SK-N-SH treated with all-trans-retinoic acid at 6 μM for 48 hours (cell line): ENCODE data around the gene ZMIZ2.

Experiments used
- CREB5 ChIP-seq: fragments of 250-450 bp; sonication (Bioruptor Pico); IDR thresholded peaks from 2 replicates; pipeline ENCODE4 v1.5.1; 2020; ENCODE audit warnings: low read depth, mild to moderate bottlenecking, moderate library complexity
- CSDC2 ChIP-seq: fragments of 250-450 bp; sonication (Bioruptor Pico); IDR thresholded peaks from 2 replicates; pipeline ENCODE4 v1.5.0; 2020; ENCODE audit warnings: mild to moderate bottlenecking, moderate library complexity
- CSRNP3 ChIP-seq: fragments of 250-450 bp; sonication (Bioruptor Pico); IDR thresholded peaks from 2 replicates; pipeline ENCODE4 v1.5.1; 2021; ENCODE audit warnings: mild to moderate bottlenecking, moderate library complexity
- ESRRG ChIP-seq: fragments of 250-450 bp; sonication (Bioruptor Pico); IDR thresholded peaks from 2 replicates; pipeline ENCODE4 v1.6.1; 2021; ENCODE audit warnings: mild to moderate bottlenecking
- ISL1 ChIP-seq: fragments of 250-450 bp; sonication (Bioruptor Pico); IDR thresholded peaks from 2 replicates; pipeline ENCODE4 v2.1.2; 2022; ENCODE audit warnings: mild to moderate bottlenecking, moderate library complexity
- PATZ1 ChIP-seq: fragments of 250-450 bp; sonication (Bioruptor Pico); IDR thresholded peaks from 2 replicates; pipeline ENCODE4 v1.8.0; 2020; ENCODE audit warnings: mild to moderate bottlenecking, moderate library complexity, borderline replicate concordance
- TCF4 ChIP-seq: fragments of 250-450 bp; sonication (Bioruptor Pico); IDR thresholded peaks from 2 replicates; pipeline ENCODE4 v1.8.0; 2021; ENCODE audit warnings: mild to moderate bottlenecking, moderate library complexity, borderline replicate concordance
- TOX ChIP-seq: fragments of 250-450 bp; sonication (Bioruptor Pico); IDR thresholded peaks from 2 replicates; pipeline ENCODE4 v1.8.0; 2021; ENCODE audit warnings: mild to moderate bottlenecking, moderate library complexity, borderline replicate concordance
- ZFP3 ChIP-seq: fragments of 250-450 bp; sonication (Bioruptor Pico); IDR thresholded peaks from 2 replicates; pipeline ENCODE4 v1.5.0; 2020; ENCODE audit warnings: mild to moderate bottlenecking, moderate library complexity
- ZFP30 ChIP-seq: fragments of 450-650 bp; formaldehyde crosslinking; IDR thresholded peaks from 2 replicates; pipeline ENCODE4 v1.5.0; 2022; ENCODE audit warnings: mild to moderate bottlenecking, moderate library complexity
- ZNF565 ChIP-seq: fragments of 450-650 bp; formaldehyde crosslinking; conservative IDR thresholded peaks from 2 replicates; pipeline ENCODE4 v1.5.0; 2020; ENCODE audit warnings: low read depth, mild to moderate bottlenecking, moderate library complexity
- ZNF8 ChIP-seq: fragments of 450-650 bp; formaldehyde crosslinking; IDR thresholded peaks from 2 replicates; pipeline ENCODE4 v1.5.0; 2020; ENCODE audit warnings: mild to moderate bottlenecking, moderate library complexity

GRCh38 chr7:44706788-44707557 lies 41.7 kb upstream of the ZMIZ2 start:
- no peak for TF ChIP-seq CSDC2
- no peak for TF ChIP-seq ZFP3 (CRISPR knock-in tag)
- TF ChIP-seq CREB5 (CRISPR knock-in tag), result no peak
- no peak for TF ChIP-seq ISL1 (CRISPR knock-in tag)
- no peak for TF ChIP-seq ZNF8 (CRISPR knock-in tag)
- no peak for TF ChIP-seq PATZ1 (CRISPR knock-in tag)
- TF ChIP-seq ZFP30 (CRISPR knock-in tag), result no peak
- no peak for TF ChIP-seq ZNF565 (CRISPR knock-in tag)
- TF ChIP-seq CSRNP3 (CRISPR knock-in tag), result no peak
- TF ChIP-seq TCF4 (CRISPR knock-in tag), result no peak
- TF ChIP-seq TOX (CRISPR knock-in tag), result no peak
- no peak for TF ChIP-seq ESRRG (CRISPR knock-in tag)
